GM18520 (cell line): ENCODE results near the gene BUB1.
"Not testable (repeated sequence)": the region's sequence is repeated elsewhere in the genome, so short reads cannot be mapped to it uniquely, and the experiment has no call there.

ENCODE experiments used
- ATAC-seq: cut with Tn5 transposase; IDR thresholded peaks from one replicate; pipeline ENCODE4 v1.9.1; 2021; ENCODE audit not compliant: unreplicated experiment

BUB1 gene

DNA sequence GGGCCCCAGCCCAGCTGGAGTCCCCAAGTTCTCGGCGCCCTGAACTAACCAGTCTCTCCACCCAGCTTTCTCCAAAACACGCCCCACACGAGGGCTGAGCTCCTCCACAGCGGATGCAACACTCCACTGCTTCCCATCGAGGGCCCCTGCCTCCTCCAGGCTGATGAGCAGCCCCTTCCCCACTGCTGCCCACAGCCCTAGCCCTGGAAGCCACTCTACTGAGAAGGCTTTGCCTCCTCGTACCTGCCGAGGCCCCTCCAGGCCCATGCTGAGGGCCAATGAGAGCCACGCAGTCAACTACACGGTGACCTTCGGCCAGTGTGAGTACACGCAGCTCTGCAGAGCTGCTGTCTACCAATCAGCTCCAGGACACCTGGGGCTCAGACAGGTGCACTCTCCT lies 72.8 kb downstream of the BUB1 start:
- not testable (repeated sequence) for ATAC-seq

DNA sequence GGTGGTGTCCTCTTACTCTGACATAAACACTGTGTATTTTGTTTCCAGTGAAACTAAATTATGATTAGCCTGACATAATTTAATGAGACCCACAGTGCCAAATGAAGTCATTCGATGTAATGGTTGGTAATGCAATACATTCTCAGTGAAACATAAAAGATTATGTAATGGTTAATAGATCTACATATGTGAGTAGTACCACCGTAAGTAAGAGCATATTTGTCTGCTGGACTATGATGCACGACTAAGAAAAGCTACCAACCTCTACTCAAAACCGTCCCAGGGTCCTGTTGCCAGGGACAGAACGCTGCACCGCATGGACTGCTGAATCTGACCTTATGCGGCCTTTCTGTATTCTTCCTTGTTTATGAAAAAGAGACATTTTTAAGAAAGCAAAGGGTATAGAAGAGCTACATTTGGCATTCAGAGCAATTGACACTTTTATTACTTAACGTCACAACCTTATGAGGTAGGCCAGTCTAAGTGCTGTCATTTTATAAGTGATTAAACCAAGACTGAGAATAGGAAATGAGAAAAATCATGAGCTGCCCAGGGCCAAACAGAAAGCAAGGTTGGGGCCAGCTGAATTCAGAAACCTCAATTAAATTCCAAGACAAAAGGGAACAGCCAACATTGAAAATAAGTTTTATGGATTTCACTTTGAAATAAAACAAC lies 73.8 kb downstream of the BUB1 start:
- ATAC-seq: not testable (repeated sequence)

DNA sequence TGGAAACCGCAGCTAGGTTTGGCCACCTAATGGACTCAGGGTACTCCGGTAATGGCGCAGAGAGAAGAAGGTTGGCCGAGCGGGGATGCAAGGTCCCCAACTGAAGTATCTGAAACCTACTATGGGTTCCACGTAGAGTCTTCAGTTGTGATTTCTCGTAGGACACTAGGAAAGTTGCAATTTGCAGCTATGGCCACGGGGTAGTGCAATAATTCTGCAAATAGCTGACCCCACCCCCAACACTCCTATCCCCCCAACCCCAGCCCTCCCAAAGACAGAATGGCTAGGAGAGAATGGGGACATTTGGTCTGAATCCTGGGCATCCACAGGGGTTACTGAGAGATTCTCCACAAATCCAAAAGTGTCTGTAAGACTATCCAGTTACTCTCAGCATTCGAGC lies 75.7 kb downstream of the BUB1 start:
- ATAC-seq: not testable (repeated sequence)

DNA sequence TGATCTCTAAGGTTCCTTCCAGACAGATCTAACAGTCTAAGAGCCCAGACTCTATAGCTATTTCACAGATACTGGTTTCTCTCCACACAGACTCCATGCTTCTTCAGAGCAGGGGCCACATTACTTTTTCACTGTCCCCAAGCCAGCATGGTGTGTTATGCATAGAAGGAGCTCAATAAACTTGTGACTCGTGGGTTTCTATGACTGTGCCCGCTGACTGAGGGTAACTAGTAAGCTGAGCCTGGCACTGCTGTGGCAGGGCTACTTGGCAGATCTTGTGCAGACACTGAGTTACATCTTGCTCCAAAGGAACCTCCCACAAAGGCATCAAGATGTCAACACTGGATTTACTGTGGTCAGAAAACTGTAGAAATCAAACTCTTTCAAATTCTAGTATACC lies 85.9 kb downstream of the BUB1 start:
- ATAC-seq: not testable (repeated sequence)

DNA sequence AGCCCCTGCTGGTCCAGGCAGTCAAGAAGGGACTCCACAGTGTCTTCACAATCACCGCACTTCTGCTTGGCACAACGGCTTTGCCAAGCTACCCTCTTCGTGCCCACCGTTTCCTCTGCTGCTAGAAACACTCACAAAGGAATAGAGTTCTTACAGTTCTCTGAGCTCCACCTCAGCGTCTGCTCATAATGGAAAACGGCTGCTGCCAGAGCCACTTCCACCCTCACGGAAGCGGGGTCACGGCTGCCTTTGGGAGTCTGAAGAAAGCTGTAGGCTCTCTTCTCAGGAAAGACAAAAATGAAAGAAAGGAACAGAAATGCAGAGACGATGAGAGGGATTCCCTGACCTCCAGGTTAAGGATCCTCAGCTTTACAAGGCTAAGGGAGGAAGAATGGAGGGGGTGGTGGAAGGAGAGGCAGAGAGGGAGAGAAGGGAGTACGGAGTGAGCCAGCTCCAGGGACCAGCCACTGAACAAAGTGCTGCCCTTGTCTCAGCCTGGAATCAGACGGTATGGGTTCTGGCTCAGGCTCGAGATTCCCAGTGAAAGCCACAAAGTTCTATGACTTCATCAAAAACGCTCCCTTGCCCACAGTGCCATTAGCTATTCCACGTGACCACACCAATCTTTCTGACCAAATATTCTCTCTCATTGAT lies 88.1 kb downstream of the BUB1 start:
- ATAC-seq: not testable (repeated sequence)

DNA sequence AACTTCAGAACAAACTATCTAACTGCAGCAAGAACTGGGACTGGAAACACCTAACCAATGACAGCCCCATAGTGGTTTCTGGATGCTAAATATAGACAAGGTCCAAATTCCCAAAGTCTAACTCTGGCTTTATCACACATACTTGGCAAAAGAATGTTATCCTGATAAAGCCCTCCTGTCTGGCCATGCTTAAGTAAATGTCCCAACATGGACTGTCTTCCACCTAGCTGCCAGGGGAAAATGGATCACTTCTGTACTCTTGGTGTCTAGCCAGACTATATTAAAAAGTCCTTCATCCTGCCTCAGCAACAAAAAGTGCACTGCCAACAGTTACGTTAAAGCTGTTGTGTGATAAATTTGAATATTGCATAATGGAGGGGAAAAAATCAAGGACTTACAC lies 89.3 kb downstream of the BUB1 start:
- not testable (repeated sequence) for ATAC-seq
